Endodermal cell (in vitro differentiated cells): ENCODE data around the gene SPANXA2. TPM values are rescaled to one million over a fixed set of nuclear protein-coding genes. Genes with fewer than 3 reads are reported as not detected.

Experiments
- DNase-seq: peaks from one replicate; pipeline ENCODE4 v3.0.0-alpha.2; 2017
- H3K27ac ChIP-seq: 2 replicates; pipeline ENCODE4 v1.5.1; 2013; ENCODE audit warnings: mild to moderate bottlenecking, low read depth, low read length, moderate library complexity
- H3K27me3 ChIP-seq: 2 replicates; pipeline ENCODE4 v1.6.1; 2013; ENCODE audit warnings: mild to moderate bottlenecking, low read length, moderate library complexity; ENCODE audit not compliant: insufficient read depth, control insufficient read depth, poor library complexity, severe bottlenecking
- H3K36me3 ChIP-seq: 2 replicates; pipeline ENCODE4 v1.7.0; 2013; ENCODE audit warnings: mild to moderate bottlenecking, low read length, moderate library complexity; ENCODE audit not compliant: control insufficient read depth, insufficient read depth
- H3K4me1 ChIP-seq: one replicate; pipeline ENCODE4 v1.7.0; 2013; ENCODE audit warnings: low read length; ENCODE audit not compliant: control insufficient read depth, insufficient read depth
- H3K4me3 ChIP-seq: 2 replicates; pipeline ENCODE4 v1.5.1; 2013; ENCODE audit warnings: mild to moderate bottlenecking, low read length, moderate library complexity
- H3K9ac ChIP-seq: 2 replicates; pipeline ENCODE4 v1.6.1; 2013; ENCODE audit warnings: mild to moderate bottlenecking, low read length, moderate library complexity; ENCODE audit not compliant: poor library complexity, severe bottlenecking; ENCODE audit errors: extremely low read depth
- H3K9me3 ChIP-seq: 2 replicates; pipeline ENCODE4 v1.6.1; 2013; ENCODE audit warnings: mild to moderate bottlenecking, low read length, moderate library complexity; ENCODE audit not compliant: control insufficient read depth
- H3K27ac Mint-ChIP-seq: 2 replicates; pipeline ENCODE4 v1.8.0; 2020; ENCODE audit warnings: mixed read lengths
- H3K27me3 Mint-ChIP-seq: 2 replicates; pipeline ENCODE4 v1.8.0; 2021; ENCODE audit warnings: mild to moderate bottlenecking, mixed read lengths; ENCODE audit not compliant: insufficient read depth
- H3K36me3 Mint-ChIP-seq: 2 replicates; pipeline ENCODE4 v1.8.0; 2020; ENCODE audit warnings: low read depth, mixed read lengths
- H3K4me1 Mint-ChIP-seq: 2 replicates; pipeline ENCODE4 v1.8.0; 2020; ENCODE audit warnings: mixed read lengths
- H3K4me3 Mint-ChIP-seq: 2 replicates; pipeline ENCODE4 v1.8.0; 2020; ENCODE audit warnings: mild to moderate bottlenecking, moderate library complexity, mixed read lengths
- H3K9me3 Mint-ChIP-seq: 2 replicates; pipeline ENCODE4 v1.8.0; 2020; ENCODE audit warnings: mild to moderate bottlenecking, mixed read lengths
- CTCF ChIP-seq: fragments of 200-600 bp; sonication (generic); conservative IDR thresholded peaks from 2 replicates; pipeline ENCODE4 v1.5.0; 2021; ENCODE audit warnings: antibody characterized with exemption, mild to moderate bottlenecking
- WGBS, 2 experiments: methylation state at CpG; one replicate each; pipeline versions ENCODE4 v1.1.5 to v1.1.7; 2013; ENCODE audit warnings: missing lambda C conversion rate in 2 of 2, mixed read lengths in 1 of 2; ENCODE audit not compliant: insufficient coverage in 1 of 2, insufficient read length in 1 of 2; 5-methylcytosine and 5-hydroxymethylcytosine counted together
- total RNA-seq, 2 donors: library from RNA; stranded (reverse); fragmentation: NEBNext Ultra II Directional in 1 of 2; extraction: Animal tissue kit (Norgen Biotek cat#: 25700) in 1 of 2; gene quantifications; 2 replicates in 1 of 2; 3 replicates in 1 of 2; pipeline ENCODE4 v1.2.1, GENCODE V29; 2021

SPANXA2 gene
- total RNA-seq, 2 donors from 2014 or later = not detected

DNA sequence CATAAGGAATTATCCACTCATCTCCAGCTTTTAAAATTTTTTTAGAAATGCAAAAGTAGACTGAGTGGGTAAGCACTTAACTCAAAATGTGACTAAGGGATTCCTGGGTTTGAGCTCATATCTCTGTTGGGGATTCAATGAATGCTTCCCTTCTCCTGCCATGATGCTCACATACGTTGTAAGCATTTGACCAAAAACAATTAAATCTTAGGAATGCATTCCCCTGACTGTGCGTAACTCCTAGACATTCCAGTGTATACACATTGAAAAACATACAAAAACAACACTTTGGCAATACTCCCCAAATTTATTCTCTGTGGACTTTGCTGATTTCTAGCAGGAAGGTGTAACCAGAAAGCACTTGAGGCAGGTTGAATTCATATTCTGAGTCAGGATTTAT lies 29.8 kb downstream of the SPANXA2 start:
- WGBS, 2 experiments = 95% methylated on average over 2 of the region's 2 CpGs; no CpG with 5 or more reads in 1 of the 2 experiments
- H3K4me1 Mint-ChIP-seq = no peaks in the 10 kb centered on the region

DNA sequence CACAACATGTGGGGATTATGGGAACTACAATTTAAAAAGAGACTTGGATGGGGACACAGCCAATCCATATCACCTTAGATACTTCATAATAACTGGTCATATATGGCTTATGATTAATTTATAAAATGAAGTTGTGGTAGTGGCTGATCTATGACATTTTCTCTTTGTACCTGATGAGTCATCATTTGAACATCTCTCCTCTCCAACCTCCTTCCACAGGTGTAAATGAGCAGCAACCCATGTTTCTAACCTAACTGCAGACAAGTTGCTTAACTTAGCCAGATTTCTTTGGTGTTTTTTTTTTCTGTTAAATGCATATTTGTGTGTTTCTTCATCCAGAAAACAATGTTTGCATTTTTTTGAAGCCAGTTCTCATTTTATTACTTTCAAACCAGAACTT lies 42.6 kb downstream of the SPANXA2 start:
- peaks cover 68% of the 10 kb centered on the region for H3K9me3 Mint-ChIP-seq
- TF ChIP-seq CTCF = no peak
- no peaks in the 10 kb centered on the region for H3K9me3 ChIP-seq
- H3K27me3 Mint-ChIP-seq = no peaks in the 10 kb centered on the region
- H3K4me1 ChIP-seq = no peaks in the 10 kb centered on the region
- no peak for DNase-seq
- no peaks in the 10 kb centered on the region for H3K4me1 Mint-ChIP-seq
- H3K36me3 Mint-ChIP-seq = no peaks in the 10 kb centered on the region
- H3K27ac ChIP-seq = no peak overlapping the region
- H3K27me3 ChIP-seq = no peaks in the 10 kb centered on the region
- H3K9ac ChIP-seq = no peak overlapping the region
- no peak overlapping the region for H3K4me3 Mint-ChIP-seq
- no peak overlapping the region for H3K27ac Mint-ChIP-seq
- H3K36me3 ChIP-seq = no peaks in the 10 kb centered on the region
- no peak overlapping the region for H3K4me3 ChIP-seq

More for the DNA sequence above, 29.8 kb downstream of the SPANXA2 start:
- DNase-seq = no peak
- H3K36me3 Mint-ChIP-seq = no peaks in the 10 kb centered on the region
- no peaks in the 10 kb centered on the region for H3K36me3 ChIP-seq
- H3K27me3 Mint-ChIP-seq = no peaks in the 10 kb centered on the region
- no peak overlapping the region for H3K4me3 Mint-ChIP-seq
- H3K27ac ChIP-seq = no peak overlapping the region
- H3K9ac ChIP-seq = no peak overlapping the region
- peaks cover 53% of the 10 kb centered on the region for H3K9me3 Mint-ChIP-seq
- H3K4me1 ChIP-seq = no peaks in the 10 kb centered on the region
- H3K27ac Mint-ChIP-seq = no peak overlapping the region
- no peak overlapping the region for H3K4me3 ChIP-seq
- no peaks in the 10 kb centered on the region for H3K9me3 ChIP-seq
- no peak for TF ChIP-seq CTCF
- H3K27me3 ChIP-seq = no peaks in the 10 kb centered on the region

DNA sequence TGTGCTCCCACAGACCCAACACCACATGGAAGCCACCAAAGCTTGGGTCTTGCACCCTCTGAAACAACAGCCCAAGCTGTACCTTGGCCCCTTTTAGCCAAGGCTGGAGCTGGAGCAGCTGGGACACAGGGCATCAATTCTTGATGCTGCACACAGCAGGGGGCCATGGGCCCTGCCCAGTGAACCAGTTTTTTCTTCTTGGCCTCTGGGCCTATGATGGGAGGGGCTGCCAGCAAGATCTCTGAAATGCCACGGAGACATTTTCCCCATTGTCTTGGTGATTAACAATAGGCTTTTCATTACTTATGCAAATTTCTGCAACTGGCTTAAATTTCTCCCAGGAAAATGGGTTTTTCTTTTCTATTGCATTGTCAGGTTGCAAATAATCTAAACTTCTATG lies 49.0 kb downstream of the SPANXA2 start:
- H3K27me3 Mint-ChIP-seq = no peaks in the 10 kb centered on the region
- DNase-seq = no peak
- no peaks in the 10 kb centered on the region for H3K4me1 Mint-ChIP-seq
- Histone ChIP-seq H3K9ac (no peak overlapping the region), H3K36me3 (no peaks in the 10 kb centered on the region), H3K27me3 (no peaks in the 10 kb centered on the region), H3K9me3 (no peaks in the 10 kb centered on the region), H3K27ac (no peak overlapping the region), H3K4me3 (no peak overlapping the region), H3K4me1 (no peaks in the 10 kb centered on the region)
- WGBS, 2 experiments = 25% methylated on average over 1 of the region's 1 CpG; no CpG with 5 or more reads in 1 of the 2 experiments
- no peak overlapping the region for H3K4me3 Mint-ChIP-seq
- no peak for TF ChIP-seq CTCF
- no peak overlapping the region for H3K27ac Mint-ChIP-seq
- no peaks in the 10 kb centered on the region for H3K36me3 Mint-ChIP-seq
- peaks cover 63% of the 10 kb centered on the region for H3K9me3 Mint-ChIP-seq

Other genes starting within 250 kb of the SPANXA2 start
- gene SPANXA1, start 5.0 kb upstream of the SPANXA2 start, total RNA-seq = not detected
- gene SPANXD, start 109.0 kb downstream of the SPANXA2 start, total RNA-seq = not detected
- gene MAGEC3, start 248.6 kb downstream of the SPANXA2 start, total RNA-seq = under 1 TPM in 1 of 2 donors, not detected in 1; 0.58 TPM